Measurements from ENCODE around the gene EREG. TPM values are rescaled to one million over a fixed set of nuclear protein-coding genes. Genes with fewer than 3 reads are reported as not detected.
"Not testable (repeated sequence)": the region's sequence is repeated elsewhere in the genome, so short reads cannot be mapped to it uniquely, and the experiment has no call there.

EREG gene
- total and polyA plus RNA-seq, 4 donors: 0.51 TPM; not detected in 3

DNA sequence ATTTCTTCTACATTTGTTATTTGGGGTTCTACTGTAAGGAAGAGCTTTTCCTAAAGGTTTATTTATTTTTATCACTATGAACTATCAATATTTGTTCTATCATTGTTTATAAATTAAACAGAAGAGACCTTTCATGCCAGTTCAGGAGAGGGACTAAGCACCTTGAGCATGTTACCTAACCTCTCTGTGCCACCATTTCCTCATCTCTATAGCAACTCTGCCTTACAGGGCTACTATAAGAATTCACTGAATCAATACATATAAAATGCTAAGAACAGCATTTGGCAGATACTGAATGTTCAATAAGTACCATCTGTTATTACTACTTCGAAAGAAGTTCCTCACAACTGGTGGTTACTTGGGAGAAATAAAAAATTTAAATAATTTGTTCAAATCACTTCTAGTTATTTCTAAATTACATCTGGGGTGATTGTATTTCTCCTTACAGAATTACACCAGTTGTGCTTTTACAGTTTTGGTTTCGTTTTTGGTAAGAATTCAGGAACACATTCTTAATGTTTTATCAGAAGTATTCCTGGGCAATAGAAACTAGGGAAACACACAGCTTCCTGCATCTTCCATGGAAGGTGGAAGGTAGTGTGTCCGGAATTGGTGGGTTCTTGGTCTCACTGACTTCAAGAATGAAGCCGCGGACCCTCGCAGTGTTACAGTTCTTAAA, 32.9 kb downstream of the EREG start:
- no peak for TF ChIP-seq TAF1 (conservative IDR thresholded peaks at IDR 0.05)
- TF ChIP-seq HNF4G (IDR thresholded peaks at IDR 0.05): no peak
- TF ChIP-seq HNF4A (conservative IDR thresholded peaks at IDR 0.05): no peak
- no peak for TF ChIP-seq FOXA1 (IDR thresholded peaks at IDR 0.05)
- no peak for TF ChIP-seq JUND (IDR thresholded peaks at IDR 0.05)
- no peak for TF ChIP-seq ATF3 (IDR thresholded peaks at IDR 0.05)
- TF ChIP-seq CTCF (IDR thresholded peaks at IDR 0.05; ENCODE audit: low read depth, low read length, missing input control): no peak
- no peak for TF ChIP-seq NR2F2 (IDR thresholded peaks at IDR 0.05)
- no peak for TF ChIP-seq SP1 (IDR thresholded peaks at IDR 0.05)
- TF ChIP-seq RAD21 (IDR thresholded peaks at IDR 0.05): no peak
- TF ChIP-seq EGR1 (IDR thresholded peaks at IDR 0.05; ENCODE audit: low read depth in 2 of 2): no peak
- no peak for TF ChIP-seq REST (IDR thresholded peaks at IDR 0.05)
- TF ChIP-seq, protein P1, sequence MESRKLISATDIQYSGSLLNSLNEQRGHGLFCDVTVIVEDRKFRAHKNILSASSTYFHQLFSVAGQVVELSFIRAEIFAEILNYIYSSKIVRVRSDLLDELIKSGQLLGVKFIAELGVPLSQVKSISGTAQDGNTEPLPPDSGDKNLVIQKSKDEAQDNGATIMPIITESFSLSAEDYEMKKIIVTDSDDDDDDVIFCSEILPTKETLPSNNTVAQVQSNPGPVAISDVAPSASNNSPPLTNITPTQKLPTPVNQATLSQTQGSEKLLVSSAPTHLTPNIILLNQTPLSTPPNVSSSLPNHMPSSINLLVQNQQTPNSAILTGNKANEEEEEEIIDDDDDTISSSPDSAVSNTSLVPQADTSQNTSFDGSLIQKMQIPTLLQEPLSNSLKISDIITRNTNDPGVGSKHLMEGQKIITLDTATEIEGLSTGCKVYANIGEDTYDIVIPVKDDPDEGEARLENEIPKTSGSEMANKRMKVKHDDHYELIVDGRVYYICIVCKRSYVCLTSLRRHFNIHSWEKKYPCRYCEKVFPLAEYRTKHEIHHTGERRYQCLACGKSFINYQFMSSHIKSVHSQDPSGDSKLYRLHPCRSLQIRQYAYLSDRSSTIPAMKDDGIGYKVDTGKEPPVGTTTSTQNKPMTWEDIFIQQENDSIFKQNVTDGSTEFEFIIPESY (IDR thresholded peaks at IDR 0.05): no peak
- TF ChIP-seq, protein P2, sequence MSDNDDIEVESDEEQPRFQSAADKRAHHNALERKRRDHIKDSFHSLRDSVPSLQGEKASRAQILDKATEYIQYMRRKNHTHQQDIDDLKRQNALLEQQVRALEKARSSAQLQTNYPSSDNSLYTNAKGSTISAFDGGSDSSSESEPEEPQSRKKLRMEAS (IDR thresholded peaks at IDR 0.05): no peak
- no peak for TF ChIP-seq GABPA (IDR thresholded peaks at IDR 0.05 in 1 of 2, conservative IDR thresholded peaks at IDR 0.05 in 1 of 2)
- TF ChIP-seq RXRA (IDR thresholded peaks at IDR 0.05): no peak
- TF ChIP-seq YY1 (IDR thresholded peaks at IDR 0.05): no peak
- TF ChIP-seq FOXA2 (IDR thresholded peaks at IDR 0.05): no peak
- 54% methylated on average over 6 of the region's 6 CpGs for WGBS
- H3K9me3 ChIP-seq (ENCODE audit: control insufficient read depth in 4 of 4, low read length in 3 of 4): no peaks in the 10 kb centered on the region
- no peaks in the 10 kb centered on the region for H3K27me3 ChIP-seq (ENCODE audit: control insufficient read depth in 4 of 4, insufficient read depth in 4 of 4, low read length in 3 of 4)
- no peak overlapping the region for H3K9ac ChIP-seq (ENCODE audit: low read depth in 1 of 2, low read length in 2 of 2)
- no peaks in the 10 kb centered on the region for H3K36me3 ChIP-seq (ENCODE audit: control insufficient read depth in 4 of 4, insufficient read depth in 3 of 4, low read depth in 1 of 4, low read length in 3 of 4)
- H3K4me3 ChIP-seq (ENCODE audit: low read depth in 1 of 3, low read length in 3 of 3): no peak overlapping the region
- H3K27ac ChIP-seq (ENCODE audit: low read depth in 1 of 2, low read length in 2 of 2): no peak overlapping the region
- no peak for DNase-seq (ENCODE audit: low spot score)
- H3K4me1 ChIP-seq (ENCODE audit: control insufficient read depth in 4 of 4, insufficient read depth in 4 of 4, low read length in 3 of 4): peaks cover 0 to 2% (median 0%) of the 10 kb centered on the region in 4 donors

GRCh38 chr4:74398894-74399589, 34.1 kb downstream of the EREG start:
- not testable (repeated sequence) for H3K27me3 ChIP-seq (ENCODE audit: control insufficient read depth in 4 of 4, insufficient read depth in 4 of 4, low read length in 3 of 4); H3K27ac ChIP-seq (ENCODE audit: low read depth in 1 of 2, low read length in 2 of 2); H3K4me3 ChIP-seq (ENCODE audit: low read depth in 1 of 3, low read length in 3 of 3); H3K9me3 ChIP-seq (ENCODE audit: control insufficient read depth in 4 of 4, low read length in 3 of 4); H3K4me1 ChIP-seq (ENCODE audit: control insufficient read depth in 4 of 4, insufficient read depth in 4 of 4, low read length in 3 of 4); H3K36me3 ChIP-seq (ENCODE audit: control insufficient read depth in 4 of 4, insufficient read depth in 3 of 4, low read depth in 1 of 4, low read length in 3 of 4); DNase-seq (ENCODE audit: low spot score); H3K9ac ChIP-seq (ENCODE audit: low read depth in 1 of 2, low read length in 2 of 2)
- WGBS: 94% methylated on average over 32 of the region's 32 CpGs
